HG03159 (cell line): ENCODE data around the gene SH2D6.
"Not testable (repeated sequence)": the region's sequence is repeated elsewhere in the genome, so short reads cannot be mapped to it uniquely, and the experiment has no call there.

ENCODE experiments used
- ATAC-seq: cut with Tn5 transposase; IDR thresholded peaks from one replicate; pipeline ENCODE4 v1.9.1; 2021; ENCODE audit warnings: mild to moderate bottlenecking, moderate library complexity; ENCODE audit not compliant: unreplicated experiment

SH2D6 gene

GRCh38 chr2:85397925-85398331, 20.6 kb upstream of the SH2D6 start:
- ATAC-seq: no peak

GRCh38 chr2:85398426-85399182, 19.9 kb upstream of the SH2D6 start:
- no peak for ATAC-seq

GRCh38 chr2:85399183-85399455, 19.4 kb upstream of the SH2D6 start:
- ATAC-seq: no peak

GRCh38 chr2:85400023-85400422, 18.5 kb upstream of the SH2D6 start:
- ATAC-seq: no peak

- ATAC-seq: no peak
These were observed 17.7 kb upstream of the SH2D6 start for GRCh38 chr2:85400541-85401463.

GRCh38 chr2:85401464-85401805, 17.1 kb upstream of the SH2D6 start:
- no peak for ATAC-seq

GRCh38 chr2:85401844-85402243, 16.7 kb upstream of the SH2D6 start:
- no peak for ATAC-seq

GRCh38 chr2:85405201-85406059, 13.1 kb upstream of the SH2D6 start:
- ATAC-seq: peak; percentile 38

GRCh38 chr2:85409845-85410583, 8.5 kb upstream of the SH2D6 start, which contains the start of gene CAPG:
Gene CAPG, minus strand, starts transcription at chr2:85410366. Its CDS starts 8,221 bp downstream, at chr2:85402145.
- ATAC-seq: peak; percentile 59

- no peak for ATAC-seq
These were observed 7.7 kb upstream of the SH2D6 start for GRCh38 chr2:85410584-85411404.

GRCh38 chr2:85411405-85411748, 7.1 kb upstream of the SH2D6 start:
- no peak for ATAC-seq

GRCh38 chr2:85413592-85414420, 4.7 kb upstream of the SH2D6 start:
- ATAC-seq: no peak

GRCh38 chr2:85414421-85414759, 4.1 kb upstream of the SH2D6 start:
- ATAC-seq: not testable (repeated sequence)

- ATAC-seq: no peak
These were observed 3.6 kb upstream of the SH2D6 start for GRCh38 chr2:85414761-85415553.

- no peak for ATAC-seq
These were observed 2.4 kb upstream of the SH2D6 start for GRCh38 chr2:85415980-85416650.

- ATAC-seq: no peak
These were observed 628 bp downstream of the SH2D6 start for GRCh38 chr2:85419009-85419675.
